Lung (tissue), 12 donors: ENCODE data around the gene LAMC2. TPM values are rescaled to one million over a fixed set of nuclear protein-coding genes. Genes with fewer than 3 reads are reported as not detected.
A peak's percentile ranks its signal among the peaks of the same experiment; 100 is the strongest.

Experiments
- ATAC-seq: fragments of 200-7000 bp; cut with Tn5 transposase; one replicate; pipeline ENCODE4 v1.9.1; 2020; ENCODE audit warnings: moderate number of reproducible peaks; ENCODE audit not compliant: insufficient read depth, low FRiP score
- DNase-seq, 3 donors: peaks; one replicate each; pipeline ENCODE4 v3.0.0-alpha.2; 2013 to 2017
- H3K27ac ChIP-seq, 2 donors: one replicate each; pipeline ENCODE4 v1.5.1; 2013; ENCODE audit warnings: mild to moderate bottlenecking in 2 of 2, moderate library complexity in 2 of 2, control low read depth in 1 of 2, inconsistent platforms in 1 of 2, low read depth in 1 of 2, low read length in 1 of 2
- H3K27me3 ChIP-seq, 3 donors: one replicate each; pipeline ENCODE4 v1.5.1; 2013; ENCODE audit warnings: low read length in 2 of 3; ENCODE audit not compliant: control insufficient read depth in 3 of 3, insufficient read depth in 3 of 3
- H3K36me3 ChIP-seq, 4 donors: one replicate each; pipeline ENCODE4 v1.5.1; 2013; ENCODE audit warnings: low read length in 4 of 4, mild to moderate bottlenecking in 1 of 4, moderate library complexity in 1 of 4; ENCODE audit not compliant: control insufficient read depth in 4 of 4, insufficient read depth in 4 of 4
- H3K4me1 ChIP-seq, 5 donors: one replicate each; pipeline ENCODE4 v1.5.1; 2013; ENCODE audit warnings: low read length in 5 of 5, mild to moderate bottlenecking in 2 of 5, moderate library complexity in 1 of 5; ENCODE audit not compliant: control insufficient read depth in 5 of 5, insufficient read depth in 5 of 5
- H3K4me3 ChIP-seq: one replicate; pipeline ENCODE4 v1.5.1; 2013; ENCODE audit warnings: mild to moderate bottlenecking, control low read depth, moderate library complexity
- H3K9ac ChIP-seq, 2 donors: one replicate each; pipeline ENCODE4 v1.5.1; 2013; ENCODE audit warnings: low read length in 2 of 2, control low read depth in 1 of 2; ENCODE audit not compliant: insufficient read depth in 1 of 2
- H3K9me3 ChIP-seq, 4 donors: one replicate each; pipeline ENCODE4 v1.5.1; 2013; ENCODE audit warnings: low read length in 3 of 4, mild to moderate bottlenecking in 1 of 4, moderate library complexity in 1 of 4; ENCODE audit not compliant: control insufficient read depth in 4 of 4, insufficient read depth in 3 of 4
- CTCF ChIP-seq: IDR thresholded peaks from 2 replicates; pipeline ENCODE4 v1.5.1; 2012; ENCODE audit warnings: mild to moderate bottlenecking; ENCODE audit errors: control extremely low read depth, extremely low read depth
- WGBS, 2 donors: extraction: QIAGEN DNeasy Blood & Tissue Kit; methylation state at CpG; one replicate each; pipeline ENCODE4 v1.1.7; 2013; 5-methylcytosine and 5-hydroxymethylcytosine counted together
- polyA plus RNA-seq, 2 donors: library from polyadenylated mRNA; stranded (reverse); fragments of 200-250 nt; gene quantifications; one replicate each; pipeline ENCODE4 v1.2.1, GENCODE V29; 2013
- total RNA-seq, 2 donors: library from RNA; depleted of rRNA in 1 of 2; stranded (reverse); fragments of >200 nt in 1 of 2; gene quantifications; one replicate each; pipeline ENCODE4 v1.2.1, GENCODE V29; 2014 to 2021
- donor health status: control.
- donor health status: control.
- donor health status: Bipolar disorder and iron deficiency.
- donor health status: healthy.
- donor health status: DM: yes; HTN: yes; CAD: no.

LAMC2 gene
- total and polyA plus RNA-seq, 4 donors = 13.7 to 63.1 (median 40.3) TPM

DNA sequence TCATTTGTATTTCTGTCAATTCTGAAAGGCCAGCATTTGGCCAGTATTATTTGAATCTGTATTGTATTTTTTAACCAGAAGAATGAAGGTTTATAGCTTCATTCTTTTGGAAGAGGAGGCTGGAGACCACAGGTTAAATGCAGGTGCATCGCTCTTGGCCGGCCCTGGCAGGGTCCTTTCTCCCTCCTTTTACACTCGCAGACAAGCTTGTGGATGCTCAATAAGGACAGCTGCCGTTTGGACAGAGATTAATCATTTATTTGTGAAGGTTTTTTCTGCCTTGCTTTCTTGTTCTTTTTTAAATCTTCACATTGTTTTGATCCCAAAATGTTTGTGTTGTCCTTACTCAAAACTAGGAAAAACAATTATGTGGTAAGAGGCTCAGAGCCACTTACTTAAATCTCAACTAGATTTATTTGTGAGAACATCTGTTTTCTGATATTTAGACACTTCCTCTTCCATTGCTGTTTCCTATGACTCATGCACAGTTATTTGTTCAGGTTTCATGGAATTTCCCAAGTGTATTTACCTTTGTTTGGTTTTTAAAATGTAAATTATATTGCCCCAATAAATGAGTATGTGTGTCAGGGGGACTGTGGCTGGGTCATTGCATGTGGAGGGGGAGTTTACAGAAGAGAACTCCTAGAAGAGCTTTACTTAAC lies 46.7 kb upstream of the LAMC2 start:
- Histone ChIP-seq H3K9me3 (no peaks in the 10 kb centered on the region), H3K9ac (no peak overlapping the region), H3K4me3 (no peak overlapping the region), H3K27me3 (no peaks in the 10 kb centered on the region), H3K36me3 (peaks cover 15 to 62% (median 46%) of the 10 kb centered on the region in 4 donors), H3K4me1 (no peaks in the 10 kb centered on the region), H3K27ac (peak overlapping the region; percentile 42 to 80)
- ATAC-seq (no peak), DNase-seq (peak in 1 of 3 donors; percentile 13)
- no peak for TF ChIP-seq CTCF
- WGBS, 2 donors = 64 to 81% methylated on average over 4 of the region's 4 CpGs

DNA sequence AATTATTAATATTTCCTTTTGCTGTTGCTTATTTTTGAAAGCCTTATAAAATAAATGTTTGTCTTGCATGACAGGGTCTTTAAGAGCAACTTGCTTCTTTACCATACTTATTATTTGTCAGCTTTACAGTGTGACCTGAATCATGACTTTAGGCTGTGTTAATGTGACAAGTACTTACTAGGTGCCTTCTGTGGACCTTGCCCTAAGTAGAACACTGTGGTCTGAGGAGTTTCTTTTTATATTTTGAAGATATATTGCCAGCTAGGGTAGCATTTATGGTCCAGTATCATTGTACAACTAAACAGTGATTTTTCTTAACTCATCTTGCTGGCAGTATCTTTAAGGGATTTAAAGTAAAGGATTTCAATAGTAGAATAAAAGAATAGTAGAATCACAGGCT lies 45.4 kb upstream of the LAMC2 start:
- TF ChIP-seq CTCF = no peak
- Histone ChIP-seq H3K36me3 (peaks cover 10 to 54% (median 41%) of the 10 kb centered on the region in 4 donors), H3K9ac (no peak overlapping the region), H3K4me1 (no peaks in the 10 kb centered on the region), H3K27me3 (no peaks in the 10 kb centered on the region), H3K27ac (peak overlapping the region in 1 of 2 donors; percentile 21), H3K4me3 (no peak overlapping the region), H3K9me3 (no peaks in the 10 kb centered on the region)
- ATAC-seq (no peak), DNase-seq (no peak)

GRCh38 chr1:183142171-183142570 lies 43.9 kb upstream of the LAMC2 start:
- ATAC-seq (no peak), DNase-seq (no peak)
- no peak for TF ChIP-seq CTCF
- Histone ChIP-seq H3K4me3 (no peak overlapping the region), H3K27ac (no peak overlapping the region), H3K9me3 (no peaks in the 10 kb centered on the region), H3K36me3 (peaks cover 7 to 46% (median 32%) of the 10 kb centered on the region in 4 donors), H3K4me1 (no peaks in the 10 kb centered on the region), H3K27me3 (no peaks in the 10 kb centered on the region), H3K9ac (no peak overlapping the region)
- WGBS, 2 donors = 82 to 94% methylated on average over 2 of the region's 2 CpGs
